GM19455 (cell line): Measurements from ENCODE around the gene TMCC2.
A peak's percentile ranks its signal among the peaks of the same experiment; 100 is the strongest.

Experiments used
- ATAC-seq: cut with Tn5 transposase; IDR thresholded peaks from one replicate; pipeline ENCODE4 v1.9.1; 2021; ENCODE audit not compliant: unreplicated experiment

TMCC2 gene

DNA sequence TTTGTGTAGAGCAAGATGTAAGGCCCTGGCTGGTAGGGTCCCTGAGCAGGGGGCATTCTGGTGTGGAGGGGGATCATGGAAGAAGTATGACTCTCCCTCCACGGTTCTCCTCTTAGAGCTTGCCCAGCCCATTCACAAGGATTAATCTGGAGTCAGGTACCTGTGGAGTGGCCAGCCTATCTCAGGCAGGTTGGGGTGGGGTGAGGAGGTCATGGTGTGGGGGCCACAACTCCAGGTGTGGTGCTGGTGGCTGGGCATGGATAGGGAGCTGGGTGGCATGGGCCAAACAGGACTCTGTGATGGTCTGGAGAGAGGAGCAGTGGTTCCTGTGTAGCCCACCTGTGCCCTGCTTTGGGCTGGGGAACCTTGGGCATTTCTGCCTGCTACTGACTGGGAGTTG lies 32.3 kb downstream of the TMCC2 start:
- ATAC-seq: no peak

DNA sequence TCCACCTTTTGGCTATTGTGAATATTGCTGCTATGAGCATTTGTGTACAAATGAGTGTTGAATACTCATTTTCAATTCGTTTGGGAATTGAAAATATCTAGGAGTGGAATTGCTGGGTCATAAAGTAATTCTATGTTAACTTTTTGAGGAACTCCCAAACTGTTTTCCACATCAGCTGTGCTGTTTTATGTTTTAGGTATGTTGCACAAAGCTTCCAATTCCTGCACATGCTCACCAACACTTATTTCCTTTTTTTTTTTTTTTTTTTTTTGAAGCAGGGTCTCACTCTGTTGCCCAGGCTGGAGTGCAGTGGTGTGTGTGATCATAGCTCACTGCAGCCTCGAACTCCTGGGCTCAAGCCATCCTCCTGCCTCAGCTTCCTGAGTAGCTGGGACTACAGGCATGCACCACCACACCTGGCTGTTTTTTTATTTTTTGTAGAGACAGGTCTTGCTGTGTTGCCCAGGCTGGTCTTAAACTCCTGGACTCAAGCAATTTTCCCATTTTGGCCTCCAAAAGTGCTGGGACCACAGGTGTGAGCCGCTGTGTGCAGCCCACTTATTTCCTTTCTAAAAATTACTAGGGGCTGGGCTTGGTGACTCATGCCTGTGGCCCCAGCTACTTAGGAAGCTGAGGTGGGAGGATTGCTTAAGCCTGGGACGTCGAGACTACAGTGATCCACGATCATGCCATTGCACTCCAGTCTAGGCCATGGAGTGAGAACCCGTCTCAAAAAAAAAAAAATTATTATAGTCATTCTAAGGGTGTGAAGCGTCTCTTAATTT lies 33.4 kb downstream of the TMCC2 start:
- ATAC-seq: no peak

DNA sequence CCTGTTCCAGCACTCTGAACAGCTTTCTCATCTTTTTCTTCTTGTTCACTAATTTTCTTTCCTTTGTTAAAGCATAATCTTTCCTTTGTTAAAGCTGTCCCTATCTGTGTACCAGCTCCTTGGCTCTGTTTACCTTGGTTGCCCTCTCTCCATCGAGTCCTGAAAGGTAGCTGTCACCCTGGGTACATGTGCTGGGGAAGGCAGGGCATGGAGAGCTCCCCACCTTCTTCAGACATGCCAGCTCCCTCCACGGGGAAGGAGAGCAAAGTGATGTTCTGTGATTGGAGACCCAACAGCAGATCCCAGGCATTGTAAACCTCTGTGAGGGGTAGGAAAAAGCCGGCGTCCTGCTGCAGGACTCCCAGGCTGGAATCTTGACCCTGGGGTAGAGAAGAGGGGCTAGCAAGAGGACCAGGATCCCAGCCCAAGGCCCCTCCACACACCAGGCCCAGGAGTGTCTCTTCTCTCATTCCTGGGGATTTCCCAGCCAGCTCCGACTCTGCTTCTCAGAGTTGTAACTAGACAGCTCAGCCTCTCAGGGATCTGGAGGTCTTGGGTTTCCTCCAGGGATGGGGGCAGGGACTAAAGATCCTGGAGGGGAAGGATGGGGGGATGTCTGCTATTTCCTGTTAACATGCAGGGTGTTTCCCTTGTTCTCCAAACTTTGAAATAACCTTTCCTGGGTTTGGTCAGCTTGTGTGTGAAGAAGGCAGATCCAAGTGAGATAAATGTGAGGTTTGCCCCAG lies 34.4 kb downstream of the TMCC2 start:
- ATAC-seq: no peak

DNA sequence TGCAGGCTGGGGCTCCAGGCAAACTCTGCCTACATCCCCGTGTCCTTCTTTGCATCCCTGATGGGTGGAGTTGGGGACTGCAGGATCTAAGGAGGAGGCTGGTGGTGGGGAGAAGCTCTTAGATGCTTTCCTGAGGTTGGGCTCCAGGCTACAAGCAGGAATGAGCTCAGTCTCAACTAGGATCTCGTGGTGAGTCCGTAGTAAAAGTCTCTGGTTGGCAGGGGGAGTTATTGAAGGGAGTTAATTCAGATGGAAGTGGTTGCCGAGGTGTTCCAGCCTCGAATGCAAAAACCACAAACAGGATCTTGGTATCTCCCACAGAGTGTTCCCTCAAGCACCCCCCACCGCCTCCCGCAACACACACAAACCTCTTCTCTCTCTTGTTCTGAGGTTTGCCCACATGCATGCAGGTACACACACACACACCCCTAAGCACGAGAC lies 35.0 kb downstream of the TMCC2 start:
- no peak for ATAC-seq

DNA sequence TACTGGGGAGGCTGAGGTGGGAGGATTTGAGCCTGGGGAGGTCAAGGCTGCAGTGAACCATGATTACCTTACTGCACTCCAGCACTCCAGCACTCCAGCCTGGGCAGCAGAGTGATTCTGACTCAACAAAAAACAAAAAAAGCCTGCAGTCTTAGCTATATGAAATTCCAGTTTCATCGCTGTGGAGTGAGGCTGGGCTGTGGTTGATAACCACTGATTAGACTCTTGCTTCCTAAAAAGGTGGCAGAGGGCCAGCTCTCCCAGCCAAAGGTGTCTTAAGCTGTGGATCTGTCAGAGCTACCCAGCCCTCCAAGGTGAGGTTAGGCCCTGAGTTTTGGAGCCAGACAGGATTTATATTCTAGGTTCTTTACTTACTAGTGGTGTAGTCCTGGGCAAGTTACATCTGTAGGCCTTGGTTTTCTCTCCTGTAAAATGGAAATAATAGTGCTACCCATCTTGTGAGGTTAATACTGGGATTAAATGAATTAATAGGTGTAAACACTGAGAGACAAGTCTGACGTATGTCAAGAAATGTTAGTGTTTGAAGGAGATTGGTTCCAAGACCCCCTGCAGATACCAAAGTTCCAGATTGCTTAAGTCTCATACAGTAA lies 35.9 kb downstream of the TMCC2 start:
- no peak for ATAC-seq

DNA sequence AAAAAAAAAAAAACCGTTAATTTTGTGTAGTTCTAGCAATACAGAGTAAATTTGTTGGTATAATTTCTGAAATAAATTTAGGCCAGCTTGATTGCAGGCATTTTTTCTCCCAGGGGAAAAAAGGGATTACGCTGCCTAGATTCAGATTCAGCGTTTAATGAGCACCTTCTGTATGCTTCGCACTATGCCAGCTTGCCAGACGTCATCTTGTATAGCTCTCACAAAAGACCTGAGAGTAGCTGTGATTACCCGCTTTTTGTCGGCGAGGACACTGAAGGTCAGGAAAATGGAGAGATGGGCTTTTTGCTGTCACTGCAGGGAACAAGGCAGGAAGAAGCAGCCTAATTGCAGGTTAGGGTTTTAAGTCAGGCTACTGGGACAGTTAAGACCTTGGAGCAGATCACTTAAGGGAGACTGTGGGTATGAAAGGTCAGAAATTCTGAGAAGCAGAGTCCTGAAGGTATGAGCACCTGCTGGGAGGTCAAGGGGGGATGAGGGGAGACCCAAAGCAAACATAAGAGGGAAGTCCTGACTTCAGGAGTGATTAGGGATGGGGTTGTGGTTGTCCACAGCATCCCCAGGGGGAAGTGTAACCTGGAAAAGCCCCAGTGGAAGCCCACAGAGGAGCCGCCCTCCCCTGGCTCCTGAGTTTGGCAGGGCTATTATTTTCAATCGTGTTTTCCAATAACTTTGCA lies 39.0 kb downstream of the TMCC2 start:
- ATAC-seq: no peak

DNA sequence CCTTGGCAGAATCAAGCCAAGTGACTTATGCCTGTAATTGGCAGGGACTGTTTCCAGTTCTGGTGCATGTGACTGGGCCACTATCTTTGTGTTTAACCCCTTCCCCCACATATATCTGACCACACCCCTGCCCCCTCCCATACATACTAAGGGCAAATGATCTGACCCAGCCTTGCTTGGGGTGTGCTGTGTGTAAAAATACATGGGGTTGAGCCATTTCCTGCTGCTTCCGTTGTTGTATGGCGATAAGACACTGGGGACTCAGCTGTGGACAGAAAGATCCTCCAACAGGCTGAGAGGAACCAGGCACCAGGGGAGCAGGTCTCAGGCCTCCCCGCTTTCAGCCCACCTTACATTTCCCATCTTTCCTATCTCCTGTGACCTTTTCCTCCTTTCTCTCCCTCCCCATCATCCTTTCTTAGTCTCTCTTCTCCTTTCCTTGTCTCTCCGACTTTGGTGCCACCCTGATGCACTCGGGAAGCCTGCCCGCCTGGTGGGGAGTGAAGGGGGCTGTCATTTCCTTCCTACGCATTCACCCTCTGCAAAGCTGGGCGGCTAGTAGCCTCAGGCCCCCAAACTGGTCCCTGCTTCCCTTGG lies 39.7 kb downstream of the TMCC2 start:
- no peak for ATAC-seq

DNA sequence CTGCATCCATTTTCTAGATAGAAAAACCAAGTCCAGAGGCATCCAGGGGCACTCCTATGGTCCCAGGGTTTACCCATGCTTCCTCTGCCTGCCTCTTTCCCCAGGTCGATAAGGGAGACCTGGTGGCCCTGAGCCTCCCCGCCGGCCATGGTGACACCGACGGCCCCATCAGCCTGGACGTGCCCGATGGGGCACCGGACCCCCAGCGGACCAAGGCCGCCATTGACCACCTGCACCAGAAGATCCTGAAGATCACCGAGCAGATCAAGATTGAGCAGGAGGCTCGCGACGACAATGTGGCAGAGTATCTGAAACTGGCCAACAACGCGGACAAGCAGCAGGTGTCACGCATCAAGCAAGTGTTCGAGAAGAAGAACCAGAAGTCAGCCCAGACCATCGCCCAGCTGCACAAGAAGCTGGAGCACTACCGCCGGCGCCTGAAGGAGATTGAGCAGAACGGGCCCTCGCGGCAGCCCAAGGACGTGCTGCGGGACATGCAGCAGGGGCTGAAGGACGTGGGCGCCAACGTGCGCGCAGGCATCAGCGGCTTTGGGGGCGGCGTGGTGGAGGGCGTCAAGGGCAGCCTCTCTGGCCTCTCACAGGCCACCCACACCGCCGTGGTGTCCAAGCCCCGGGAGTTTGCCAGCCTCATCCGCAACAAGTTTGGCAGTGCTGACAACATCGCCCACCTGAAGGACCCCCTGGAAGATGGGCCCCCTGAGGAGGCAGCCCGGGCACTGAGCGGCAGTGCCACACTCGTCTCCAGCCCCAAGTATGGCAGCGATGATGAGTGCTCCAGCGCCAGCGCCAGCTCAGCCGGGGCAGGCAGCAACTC lies 41.3 kb downstream of the TMCC2 start:
- no peak for ATAC-seq

DNA sequence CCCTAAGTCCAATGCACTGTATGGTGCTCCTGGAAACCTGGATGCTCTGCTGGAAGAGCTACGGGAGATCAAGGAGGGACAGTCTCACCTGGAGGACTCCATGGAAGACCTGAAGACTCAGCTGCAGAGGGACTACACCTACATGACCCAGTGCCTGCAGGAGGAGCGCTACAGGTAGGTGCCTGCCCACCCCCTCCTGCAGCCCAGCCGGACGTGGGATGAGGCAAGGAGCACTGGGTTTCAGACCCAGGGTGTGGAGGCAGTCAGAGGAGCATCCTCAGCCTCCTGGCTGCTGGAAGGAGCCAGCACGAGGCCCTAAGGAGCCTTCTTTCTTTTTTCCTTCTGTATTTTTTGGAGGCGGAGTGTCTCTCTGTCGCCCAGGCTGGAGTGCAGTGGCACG lies 42.0 kb downstream of the TMCC2 start:
- no peak for ATAC-seq

DNA sequence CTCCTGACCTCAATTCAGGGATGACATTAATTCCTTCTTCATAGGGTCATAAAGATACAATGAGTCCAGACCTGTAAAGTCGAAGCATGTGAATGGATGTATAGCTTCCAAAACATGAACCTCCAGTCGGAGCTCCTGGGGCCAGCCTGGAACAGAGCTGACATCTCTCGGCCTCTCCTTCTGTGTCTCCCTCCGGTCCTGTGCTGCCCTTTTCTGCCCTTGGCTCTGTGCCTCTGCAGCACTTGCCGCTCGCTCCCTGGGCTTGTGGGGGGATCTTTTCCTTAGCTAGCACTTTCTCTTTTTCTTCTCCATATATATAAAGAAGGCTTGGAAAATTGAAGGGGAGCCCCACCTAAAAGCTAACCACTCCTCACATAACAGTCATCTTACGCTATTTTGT lies 42.5 kb downstream of the TMCC2 start:
- ATAC-seq: no peak

DNA sequence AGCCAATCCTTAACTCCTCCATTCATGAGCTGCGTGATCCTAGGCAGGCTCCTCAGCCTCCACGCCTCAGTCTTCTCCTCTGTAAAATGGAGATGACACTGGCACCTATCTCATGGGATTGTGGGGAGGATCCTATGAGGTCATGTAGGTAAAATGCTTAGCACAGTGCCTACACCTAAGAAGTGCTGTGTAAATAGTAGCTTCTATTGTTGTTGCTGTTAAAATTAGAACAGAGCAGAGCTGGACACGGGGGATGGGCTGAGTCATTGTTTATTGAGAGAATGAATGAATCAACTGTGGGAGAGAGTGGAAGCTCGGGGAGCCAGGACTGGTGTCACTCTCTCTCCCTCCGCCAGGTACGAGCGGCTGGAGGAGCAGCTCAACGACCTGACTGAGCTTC lies 43.0 kb downstream of the TMCC2 start:
- no peak for ATAC-seq

DNA sequence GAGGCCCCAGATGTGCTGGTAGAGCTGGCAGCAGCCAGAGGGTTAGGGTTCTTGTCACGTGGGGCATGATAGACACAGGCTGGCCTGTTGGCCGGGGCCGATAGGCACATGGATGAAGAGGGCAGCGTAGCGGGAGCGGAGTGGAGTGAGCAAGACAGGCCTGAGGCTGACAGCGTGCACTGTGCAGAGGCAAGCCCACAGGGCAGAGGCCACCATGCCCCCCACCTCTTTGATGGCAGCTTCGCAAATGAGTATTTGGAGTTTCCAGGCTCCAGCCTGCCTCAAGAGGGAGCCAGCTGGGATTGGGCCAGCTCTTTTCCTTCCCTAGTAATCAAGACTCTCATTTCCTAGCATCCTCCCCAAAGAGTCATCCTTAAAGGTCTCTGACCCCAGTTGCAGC lies 43.5 kb downstream of the TMCC2 start:
- ATAC-seq: no peak

DNA sequence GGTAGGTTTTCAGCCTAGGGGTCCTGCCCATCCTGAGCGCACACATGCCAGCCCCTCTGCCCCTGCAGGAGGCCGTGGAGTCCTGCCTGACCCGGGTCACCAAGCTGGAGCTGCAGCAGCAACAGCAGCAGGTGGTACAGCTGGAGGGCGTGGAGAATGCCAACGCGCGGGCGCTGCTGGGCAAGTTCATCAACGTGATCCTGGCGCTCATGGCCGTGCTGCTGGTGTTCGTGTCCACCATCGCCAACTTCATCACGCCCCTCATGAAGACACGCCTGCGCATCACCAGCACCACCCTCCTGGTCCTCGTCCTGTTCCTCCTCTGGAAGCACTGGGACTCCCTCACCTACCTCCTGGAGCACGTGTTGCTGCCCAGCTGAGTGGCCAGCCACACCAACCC lies 44.0 kb downstream of the TMCC2 start:
- no peak for ATAC-seq

DNA sequence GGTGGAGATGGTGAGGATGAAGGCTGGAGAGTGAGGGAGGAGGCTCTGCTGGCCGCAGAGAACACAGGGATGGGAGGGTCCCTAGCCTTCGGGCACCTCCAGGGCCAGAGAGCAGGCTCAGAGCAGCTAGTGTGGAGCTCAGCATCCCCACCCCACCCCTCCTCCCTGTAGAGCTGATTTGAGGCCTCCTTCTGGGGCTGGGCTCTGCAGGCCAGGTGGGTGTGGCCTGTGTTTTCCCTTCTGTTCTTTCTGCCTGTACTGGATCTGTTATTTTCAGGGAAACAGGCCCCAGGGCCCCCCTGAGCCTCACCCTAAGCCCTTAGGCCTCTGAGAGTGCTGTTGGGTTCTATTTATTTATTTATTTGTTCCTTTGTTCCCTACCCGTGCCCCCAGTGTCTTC lies 44.8 kb downstream of the TMCC2 start:
- ATAC-seq: no peak

DNA sequence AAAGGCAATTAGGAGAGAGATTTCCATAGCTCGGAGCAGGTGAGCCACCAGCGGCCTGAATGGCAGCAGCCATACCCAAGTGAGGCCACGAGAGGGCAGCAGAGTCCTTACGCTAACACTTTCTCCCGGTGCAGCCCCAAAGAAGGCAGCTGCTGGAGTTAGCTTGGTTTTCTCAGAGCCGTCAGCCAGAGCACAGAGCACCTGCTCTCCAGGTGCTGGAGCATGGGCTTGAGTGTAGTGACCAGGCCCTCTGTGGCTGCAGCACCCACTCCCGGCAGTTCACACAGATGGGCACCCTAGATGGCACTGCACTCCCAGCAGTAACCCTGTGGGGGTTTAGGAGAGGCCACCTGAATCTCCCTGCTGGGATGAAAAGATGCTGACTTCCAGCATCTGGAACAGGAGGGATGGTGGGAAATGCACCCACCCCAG lies 45.8 kb downstream of the TMCC2 start:
- ATAC-seq: peak; percentile 59

DNA sequence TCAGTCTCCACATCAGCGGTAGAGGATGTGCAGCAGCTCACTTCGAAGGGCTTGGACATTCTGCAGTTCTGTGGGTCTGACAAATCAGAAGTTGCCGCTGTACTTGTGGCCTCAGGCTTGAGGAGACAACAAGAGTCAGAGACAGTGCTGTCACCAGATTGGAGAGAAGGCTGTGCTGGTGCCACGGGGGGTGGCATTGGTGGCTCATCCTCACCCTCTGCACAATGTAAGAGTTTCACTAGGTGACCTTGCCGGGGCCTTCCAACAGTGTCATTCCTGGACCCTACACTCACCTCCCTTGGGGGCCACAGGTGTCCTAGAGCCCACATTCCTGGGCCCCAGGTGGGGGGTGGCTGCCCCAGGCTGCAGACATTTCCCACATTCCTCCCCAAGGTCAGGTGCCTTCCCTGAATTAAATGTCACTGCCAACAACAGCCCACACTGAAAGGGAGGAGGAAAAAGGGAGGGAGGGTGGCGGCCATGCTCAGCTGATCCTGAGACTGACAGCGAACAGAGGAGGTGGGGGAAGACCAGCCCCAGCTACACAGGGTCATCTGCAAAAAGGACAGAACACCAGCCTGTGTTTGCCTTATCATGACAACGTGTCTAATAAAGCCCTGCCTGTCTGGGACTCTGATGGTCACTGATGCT lies 46.4 kb downstream of the TMCC2 start:
- ATAC-seq: no peak

DNA sequence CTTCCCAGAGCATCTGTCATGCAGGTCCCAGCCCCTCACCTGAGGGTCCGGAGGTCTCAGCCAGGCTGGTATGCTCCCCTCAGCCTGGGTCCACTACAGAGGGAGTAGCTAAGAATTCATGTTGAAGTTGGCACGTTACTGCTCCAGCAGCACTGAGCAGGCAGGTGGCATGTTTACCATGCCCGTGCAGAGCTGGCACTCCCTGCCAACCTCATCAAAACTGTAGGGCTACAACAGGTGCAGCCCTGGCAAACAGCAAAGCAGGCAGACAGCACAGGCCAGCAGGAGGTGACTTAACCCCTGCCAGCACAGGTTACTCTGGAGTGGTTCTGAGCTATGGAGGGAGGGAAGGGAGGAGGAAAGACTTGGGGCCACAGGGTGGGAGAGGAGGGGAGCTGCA lies 47.4 kb downstream of the TMCC2 start:
- ATAC-seq: no peak

DNA sequence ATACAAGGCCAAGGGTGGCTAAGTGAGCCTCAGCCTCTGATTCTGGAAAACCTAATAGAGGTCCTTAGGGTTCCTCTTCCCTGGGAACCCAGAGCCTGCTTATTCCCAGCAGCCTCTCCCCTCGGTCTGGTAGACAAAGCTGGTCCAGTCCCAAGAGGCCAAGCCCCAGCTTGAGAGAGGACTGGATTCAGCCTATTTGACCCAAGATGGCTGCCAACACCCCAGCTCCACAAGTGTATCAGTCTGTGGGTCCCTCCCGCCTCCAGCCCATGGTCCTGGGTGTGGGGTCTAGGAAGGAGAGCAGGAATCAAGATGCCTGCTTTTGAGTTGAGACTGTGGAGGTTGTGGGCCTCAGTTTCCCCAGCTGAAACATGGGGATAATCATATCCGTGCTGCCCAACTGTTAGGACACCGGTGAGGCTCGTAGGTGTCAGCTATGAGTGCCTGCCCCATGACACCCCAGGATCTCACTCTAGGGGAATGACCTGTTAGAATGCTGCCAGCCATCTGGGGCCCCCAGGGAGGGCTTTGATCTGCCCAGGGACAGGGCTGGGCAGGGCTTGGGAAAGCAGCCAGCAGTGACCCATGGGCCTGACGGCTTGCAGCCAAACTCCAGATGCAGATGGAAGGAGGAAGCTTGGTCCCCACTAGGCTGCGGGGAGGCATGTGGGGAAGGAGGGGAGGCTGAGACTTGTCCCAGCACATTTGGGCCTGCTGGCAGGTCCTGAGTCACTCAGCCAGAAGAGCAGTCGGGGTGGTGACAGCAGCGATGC lies 48.4 kb downstream of the TMCC2 start:
- ATAC-seq: no peak

DNA sequence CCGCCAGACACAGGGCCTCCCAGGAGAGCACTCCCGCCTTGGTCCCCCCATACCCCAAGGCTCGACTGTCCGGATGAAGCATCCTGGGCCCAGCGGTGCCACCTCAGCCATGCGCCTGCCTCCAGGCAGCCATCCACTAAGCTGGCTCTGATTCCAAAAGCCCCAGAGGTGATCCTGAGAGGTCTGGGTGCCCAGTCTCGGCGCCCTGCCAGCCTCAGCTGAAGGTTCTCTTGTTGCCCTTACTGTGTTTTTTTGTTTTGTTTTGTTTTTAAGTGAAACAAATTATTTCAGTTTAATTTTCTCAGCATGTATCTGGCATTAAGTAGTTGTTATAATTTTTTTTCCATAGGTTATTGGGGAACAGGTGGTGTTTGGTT lies 48.9 kb downstream of the TMCC2 start:
- no peak for ATAC-seq
